H1 (cell line): ENCODE results near the gene HSD17B3. TPM values are rescaled to one million over a fixed set of nuclear protein-coding genes. Genes with fewer than 3 reads are reported as not detected.

Experiments
- CTCF ChIA-PET: fragments of 300-600 bp; sonication (Branson Sonifier 250); formaldehyde crosslinking; loops from one replicate; lab custom pipeline; 2021; ENCODE audit not compliant: partially characterized antibody; lab: Charles Lee
- POLR2A ChIA-PET: fragments of 300-600 bp; sonication (Branson Sonifier 250); formaldehyde crosslinking; loops from one replicate; lab custom pipeline; 2021; ENCODE audit warnings: inconsistent platforms; ENCODE audit not compliant: partially characterized antibody; lab: Charles Lee
- DNase-seq, 2 experiments: peaks; one replicate each; pipeline versions ENCODE4 v3.0.0 to v3.0.0-alpha.2; 2010 to 2022; ENCODE audit warnings: low spot score in 2 of 2, low read depth in 1 of 2, mixed read lengths in 1 of 2
- FAIRE-seq: peaks from 2 replicates; lab custom pipeline; 2011; peaks lifted over from hg19 to GRCh38; lab: Jason Lieb, UNC
- H2AFZ ChIP-seq: 2 replicates; pipeline ENCODE4 v1.8.1; 2012; ENCODE audit warnings: low read length, inconsistent platforms
- H2AK5ac ChIP-seq: 2 replicates; pipeline ENCODE4 v1.6.1; 2013; ENCODE audit warnings: low read depth, low read length
- H2BK120ac ChIP-seq: replicated peaks from 2 replicates; pipeline ENCODE3; 2013; ENCODE audit warnings: low read depth, low read length, inconsistent platforms
- H2BK12ac ChIP-seq: 2 replicates; pipeline ENCODE4 v1.6.1; 2013; ENCODE audit warnings: low read depth, low read length
- H2BK15ac ChIP-seq: 2 replicates; pipeline ENCODE4 v1.6.1; 2013; ENCODE audit warnings: low read length
- H2BK20ac ChIP-seq: 2 replicates; pipeline ENCODE4 v1.6.1; 2013; ENCODE audit warnings: low read length
- H2BK5ac ChIP-seq: 2 replicates; pipeline ENCODE4 v1.6.1; 2013; ENCODE audit warnings: low read depth, low read length
- H3K14ac ChIP-seq: 2 replicates; pipeline ENCODE4 v1.6.1; 2013; ENCODE audit warnings: inconsistent platforms; ENCODE audit not compliant: insufficient read length
- H3K18ac ChIP-seq: 2 replicates; pipeline ENCODE4 v1.6.1; 2013; ENCODE audit warnings: low read length; ENCODE audit errors: extremely low read depth
- H3K23ac ChIP-seq: 2 replicates; pipeline ENCODE4 v1.6.1; 2013; ENCODE audit warnings: inconsistent platforms; ENCODE audit not compliant: insufficient read length
- H3K23me2 ChIP-seq: 2 replicates; pipeline ENCODE4 v1.6.1; 2013; ENCODE audit warnings: low read depth, low read length
- H3K27ac ChIP-seq: 2 replicates; pipeline ENCODE4 v1.6.1; 2011; ENCODE audit warnings: low read depth, low read length, inconsistent platforms
- H3K27me3 ChIP-seq, 4 experiments: replicated peaks in 1 of 4; 1 replicate in 1 of 4; 2 replicates in 3 of 4; pipeline versions ENCODE4 v1.6.1 to v1.8.1; 2011 to 2013; ENCODE audit warnings: low read length in 3 of 4, mild to moderate bottlenecking in 3 of 4, inconsistent platforms in 2 of 4, mixed read lengths in 2 of 4, moderate library complexity in 1 of 4; ENCODE audit not compliant: control insufficient read depth in 3 of 4, insufficient read depth in 3 of 4; ENCODE audit errors: extremely low read depth in 1 of 4
- H3K36me3 ChIP-seq, 4 experiments: 2 replicates each; pipeline versions ENCODE4 v1.6.1 to v1.8.1; 2011 to 2013; ENCODE audit warnings: mild to moderate bottlenecking in 4 of 4, low read length in 3 of 4, moderate library complexity in 2 of 4, control low read depth in 1 of 4, inconsistent platforms in 1 of 4; ENCODE audit not compliant: insufficient read depth in 4 of 4, control insufficient read depth in 2 of 4
- H3K4ac ChIP-seq: replicated peaks from 2 replicates; pipeline ENCODE3; 2013; ENCODE audit warnings: low read length, low read depth, mixed read lengths, inconsistent platforms; ENCODE audit not compliant: insufficient read length
- H3K4me1 ChIP-seq, 4 experiments: replicated peaks in 1 of 4; 1 replicate in 1 of 4; 2 replicates in 3 of 4; pipeline versions ENCODE4 v1.6.1 to v1.8.1; 2011 to 2013; ENCODE audit warnings: low read length in 3 of 4, inconsistent platforms in 2 of 4, mixed read lengths in 1 of 4; ENCODE audit not compliant: insufficient read depth in 4 of 4, control insufficient read depth in 3 of 4
- H3K4me2 ChIP-seq, 2 experiments: 2 replicates each; pipeline versions ENCODE4 v1.6.1 to v1.8.1; 2011 to 2013; ENCODE audit warnings: low read depth in 2 of 2, low read length in 2 of 2, control low read depth in 1 of 2, inconsistent platforms in 1 of 2, mild to moderate bottlenecking in 1 of 2; ENCODE audit not compliant: insufficient read depth in 1 of 2
- H3K4me3 ChIP-seq, 4 experiments: fragments of 200-600, 300-600 bp in 1 of 4; sonication (generic), shearing (Covaris generic), sonication (Bioruptor Twin) in 1 of 4; 2 replicates each; pipeline versions ENCODE4 v1.5.1 to v1.8.1; 2011 to 2016; ENCODE audit warnings: low read length in 4 of 4, low read depth in 3 of 4, control low read depth in 2 of 4, inconsistent platforms in 2 of 4, mild to moderate bottlenecking in 2 of 4, mixed read lengths in 1 of 4, moderate library complexity in 1 of 4; ENCODE audit not compliant: insufficient read depth in 2 of 4; ENCODE audit errors: extremely low read depth in 1 of 4
- H3K56ac ChIP-seq: replicated peaks from 2 replicates; pipeline ENCODE3; 2013; ENCODE audit warnings: low read depth, mild to moderate bottlenecking, mixed read lengths, low read length, inconsistent platforms; ENCODE audit not compliant: insufficient read length
- H3K79me1 ChIP-seq: 2 replicates; pipeline ENCODE4 v1.6.1; 2013; ENCODE audit warnings: low read depth, low read length, control low read depth
- H3K79me2 ChIP-seq, 2 experiments: 2 replicates each; pipeline versions ENCODE4 v1.6.1 to v1.8.1; 2012 to 2013; ENCODE audit warnings: low read length in 2 of 2, mild to moderate bottlenecking in 2 of 2, inconsistent platforms in 1 of 2; ENCODE audit not compliant: insufficient read depth in 2 of 2, control insufficient read depth in 1 of 2
- H3K9ac ChIP-seq, 4 experiments: replicated peaks in 1 of 4; 1 replicate in 1 of 4; 2 replicates in 3 of 4; pipeline versions ENCODE4 v1.6.1 to v1.8.1; 2011 to 2013; ENCODE audit warnings: low read depth in 3 of 4, low read length in 3 of 4, control low read depth in 2 of 4, mild to moderate bottlenecking in 2 of 4, moderate library complexity in 2 of 4, inconsistent platforms in 1 of 4; ENCODE audit errors: extremely low read depth in 1 of 4
- H3K9me3 ChIP-seq, 2 experiments: 2 replicates each; pipeline versions ENCODE4 v1.6.1 to v1.8.1; 2012 to 2013; ENCODE audit warnings: mild to moderate bottlenecking in 2 of 2, moderate library complexity in 2 of 2, control low read depth in 1 of 2, inconsistent platforms in 1 of 2, low read depth in 1 of 2, low read length in 1 of 2, mixed read lengths in 1 of 2; ENCODE audit not compliant: insufficient read depth in 2 of 2
- H4K20me1 ChIP-seq, 2 experiments: replicated peaks in 1 of 2; 2 replicates each; pipeline versions ENCODE3 to v1.8.1; 2011 to 2013; ENCODE audit warnings: inconsistent platforms in 2 of 2, low read length in 2 of 2, mild to moderate bottlenecking in 1 of 2; ENCODE audit not compliant: insufficient read depth in 2 of 2, control insufficient read depth in 1 of 2
- H4K5ac ChIP-seq: 2 replicates; pipeline ENCODE4 v1.6.1; 2013; ENCODE audit warnings: low read length, low read depth, mixed read lengths, inconsistent platforms; ENCODE audit not compliant: insufficient read length
- H4K8ac ChIP-seq: 2 replicates; pipeline ENCODE4 v1.8.0; 2013; ENCODE audit warnings: mild to moderate bottlenecking, moderate library complexity, low read length, inconsistent platforms; ENCODE audit not compliant: insufficient read depth; ENCODE audit errors: extremely low read depth
- H4K91ac ChIP-seq: replicated peaks from 2 replicates; pipeline ENCODE3; 2013; ENCODE audit warnings: low read length, mixed read lengths, inconsistent platforms; ENCODE audit not compliant: insufficient read length
- ATF2 ChIP-seq: IDR thresholded peaks from 2 replicates; pipeline ENCODE4 v1.6.1; 2012; ENCODE audit warnings: low read length, inconsistent platforms
- CTCF ChIP-seq, 3 experiments: IDR thresholded peaks; 1 replicate in 2 of 3; 2 replicates in 1 of 3; pipeline versions ENCODE4 v1.5.1 to v1.6.1; 2011; ENCODE audit warnings: low read length in 3 of 3, mild to moderate bottlenecking in 3 of 3, inconsistent platforms in 2 of 3, low read depth in 1 of 3, moderate library complexity in 1 of 3; ENCODE audit not compliant: insufficient read depth in 1 of 3; ENCODE audit errors: control extremely low read depth in 1 of 3
- EP300 ChIP-seq, 2 experiments: IDR thresholded peaks; 1 replicate in 1 of 2; 2 replicates in 1 of 2; pipeline ENCODE4 v1.6.1; 2011 to 2012; ENCODE audit warnings: low read depth in 2 of 2, low read length in 2 of 2, mild to moderate bottlenecking in 2 of 2, borderline replicate concordance in 1 of 2, inconsistent platforms in 1 of 2, moderate library complexity in 1 of 2
- MAX ChIP-seq: IDR thresholded peaks from 2 replicates; pipeline ENCODE4 v1.6.1; 2012; ENCODE audit warnings: inconsistent platforms
- RAD21 ChIP-seq, 2 experiments: IDR thresholded peaks in 1 of 2; conservative IDR thresholded peaks in 1 of 2; 2 replicates each; pipeline ENCODE4 v1.6.1; 2011; ENCODE audit warnings: low read depth in 2 of 2, low read length in 2 of 2, improper control_type of control experiment in 1 of 2, inconsistent platforms in 1 of 2, mild to moderate bottlenecking in 1 of 2, moderate library complexity in 1 of 2
- RBBP5 ChIP-seq: IDR thresholded peaks from 2 replicates; pipeline ENCODE4 v1.7.1; 2012; ENCODE audit warnings: low read depth, mild to moderate bottlenecking, inconsistent platforms, low read length, moderate library complexity, borderline replicate concordance
- WGBS, 2 experiments: shearing (Covaris generic) in 1 of 2; methylation state at CpG; one replicate each; pipeline versions ENCODE4 v1.1.6 to v1.1.7; 2013 to 2015; ENCODE audit warnings: low lambda C conversion rate in 2 of 2, mixed read lengths in 2 of 2, inconsistent platforms in 1 of 2, low coverage in 1 of 2, missing lambda C conversion rate in 1 of 2; ENCODE audit not compliant: insufficient replicate concordance in 2 of 2, insufficient coverage in 1 of 2, insufficient read length in 1 of 2; ENCODE audit errors: extremely low coverage in 1 of 2, missing lambda C conversion rate in 1 of 2; 5-methylcytosine and 5-hydroxymethylcytosine counted together
- polyA plus RNA-seq, 7 experiments: library from polyadenylated mRNA; depleted of rRNA in 3 of 7; stranded (reverse) in 5 of 7; unstranded in 2 of 7; fragments of >200 nt in 5 of 7; fragments of 200-250 nt in 2 of 7; gene quantifications; 1 replicate in 5 of 7; 2 replicates in 1 of 7; 4 replicates in 1 of 7; pipeline versions ENCODE4 v1.2.1 to v1.2.3, GENCODE V29; 2011 to 2013; ENCODE audit warnings: missing spikeins in 2 of 7, mixed read lengths in 2 of 7
- total RNA-seq: library from RNA; stranded (reverse); fragmentation: NEBNext Ultra II Directional; extraction: Animal tissue kit (Norgen Biotek cat#: 25700); gene quantifications from 2 replicates; pipeline ENCODE4 v1.2.1, GENCODE V29; 2021

HSD17B3 gene
- total and polyA plus RNA-seq, 2 of the 8 experiments (the other 6 are each of a cell fraction or from before 2014, with no cell fraction given), result not detected

DNA sequence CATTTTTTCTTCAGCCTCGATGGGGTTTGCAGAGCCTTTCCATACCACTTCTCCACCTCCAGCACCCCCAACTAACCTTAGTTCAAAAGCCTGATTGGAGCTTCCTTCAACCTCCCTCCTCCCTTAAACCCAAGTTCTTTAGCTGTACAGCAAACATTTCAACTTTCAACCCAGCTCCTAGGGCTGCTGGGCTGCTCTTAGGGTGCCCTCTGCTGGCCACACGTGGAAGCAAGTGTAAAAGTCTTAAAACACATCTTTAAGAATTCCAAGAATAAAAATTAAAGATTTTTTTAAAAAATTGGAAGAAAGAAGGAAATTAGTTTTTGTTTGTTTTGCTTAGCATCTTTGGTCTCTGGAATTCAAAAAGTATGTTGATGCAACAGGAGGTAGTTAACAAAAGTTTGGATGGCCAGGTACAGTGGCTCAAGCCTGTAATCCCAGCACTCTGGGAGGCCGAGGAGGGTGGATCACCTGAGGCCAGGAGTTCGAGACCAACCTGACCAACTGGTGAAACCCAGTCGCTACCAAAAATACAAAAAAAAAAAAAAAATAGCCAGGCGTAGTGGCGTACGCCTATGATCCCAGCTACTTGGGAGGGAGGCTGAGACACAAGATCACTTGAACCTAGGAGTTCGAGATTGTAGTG is 15.5 kb upstream of the HSD17B3 start:
- Histone ChIP-seq H4K5ac (no peak overlapping the region), H2BK12ac (no peak overlapping the region), H3K9me3 (peaks cover 17 to 20% of the 10 kb centered on the region in 2 experiments), H3K4me1 (peaks cover 0 to 10% (median 6%) of the 10 kb centered on the region in 4 experiments; a peak in 4 of 7 replicates), H3K4me3 (no peak overlapping the region), H3K18ac (no peak overlapping the region), H2BK20ac (no peak overlapping the region), H3K27ac (no peak overlapping the region), H4K20me1 (no peaks in the 10 kb centered on the region), H2BK5ac (no peak overlapping the region), H3K79me1 (no peaks in the 10 kb centered on the region), H2AK5ac (no peak overlapping the region), H3K14ac (no peak overlapping the region), H3K4ac (no peak overlapping the region), H2BK15ac (no peak overlapping the region), H3K23ac (no peak overlapping the region), H4K91ac (no peak overlapping the region), H2AFZ (no peak overlapping the region), H3K27me3 (no peaks in the 10 kb centered on the region), H3K56ac (no peak overlapping the region), H3K79me2 (no peaks in the 10 kb centered on the region), H4K8ac (no peak overlapping the region), H3K23me2 (no peaks in the 10 kb centered on the region), H2BK120ac (no peak overlapping the region), H3K36me3 (0 out of 8 replicates have a peak, but pooled peaks cover 0 to 5% (median 0%) of the 10 kb centered on the region in 4 experiments), H3K9ac (no peak overlapping the region), H3K4me2 (no peak overlapping the region)
- POLR2A ChIA-PET, result interaction anchor here (0.9 to 1.2 kb wide), 4 partner anchors 85 to 118 kb away, joined by 3 to 4 read pairs (median 3); no protein-coding TSS in a partner anchor
- CTCF ChIA-PET, result interaction anchor here (0.5 to 9.7 kb wide), 27 partner anchors 9 to 1150 kb away, joined by 3 to 91 read pairs (median 4); partner anchors contain the start of genes HABP4 and HSD17B3
- FAIRE-seq (no peak), DNase-seq (peak in 1 of 2 experiments; percentile 66)
- WGBS, 2 experiments, result 46% methylated on average over 5 of the region's 9 CpGs; no CpG with 5 or more reads in 1 of the 2 experiments
- TF ChIP-seq MAX (no peak), ATF2 (no peak), RBBP5 (no peak), RAD21 (IDR thresholded peaks at IDR 0.05 in 1 of 2, conservative IDR thresholded peaks at IDR 0.05 in 1 of 2; ENCODE audit: low read depth in 2 of 2, low read length in 2 of 2) (peak; percentile 93), CTCF (IDR thresholded peaks at IDR 0.05; ENCODE audit: control extremely low read depth in 1 of 3, insufficient read depth in 1 of 3, low read depth in 1 of 3, low read length in 3 of 3) (peak; percentile 58 to 90 (median 69)), EP300 (IDR thresholded peaks at IDR 0.05; ENCODE audit: borderline replicate concordance in 1 of 2, low read depth in 2 of 2, low read length in 2 of 2) (no peak)
